ENCODE data around the gene SLAMF9. TPM values are rescaled to one million over a fixed set of nuclear protein-coding genes. Genes with fewer than 3 reads are reported as not detected.

Gene SLAMF9
- total RNA-seq, 1 experiment from 2014 or later = not detected

GRCh38 chr1:159920202-159920601 lies 33.8 kb downstream of the SLAMF9 start:
- Histone ChIP-seq H3K27ac (ENCODE audit: low read length) (peak overlapping the region; percentile 57; the same call in 1 of the 2 replicates), H3K36me3 (ENCODE audit: control insufficient read depth, insufficient read depth, low read length) (0 out of 2 replicates have a peak, but pooled peaks cover 5% of the 10 kb centered on the region)

GRCh38 chr1:159919236-159919865 lies 34.7 kb downstream of the SLAMF9 start:
- ATAC-seq = no peak
- BruUV-seq (replicated peaks) = no TSS peak
- Histone ChIP-seq H3K27me3 (ENCODE audit: control insufficient read depth, insufficient read depth, low read length) (no peaks in the 10 kb centered on the region), H3K27ac (ENCODE audit: low read length) (peak overlapping the region; percentile 57; the same call in 1 of the 2 replicates), H3K9me3 (ENCODE audit: control insufficient read depth, insufficient read depth, low read depth, low read length) (no peaks in the 10 kb centered on the region), H3K4me1 (ENCODE audit: control insufficient read depth, insufficient read depth, low read length) (peaks cover 86% of the 10 kb centered on the region), H3K36me3 (ENCODE audit: control insufficient read depth, insufficient read depth, low read length) (0 out of 2 replicates have a peak, but pooled peaks cover 5% of the 10 kb centered on the region), H3K4me3 (ENCODE audit: low read depth in 2 of 2, low read length in 2 of 2) (no peak overlapping the region)
- no peak for TF ChIP-seq POLR2AphosphoS5 (IDR thresholded peaks at IDR 0.05; ENCODE audit: low read depth, low read length)
- no peak for TF ChIP-seq CTCF (IDR thresholded peaks at IDR 0.05)
- TF ChIP-seq TCF7L2 (IDR thresholded peaks at IDR 0.05; ENCODE audit: low read depth, low read length) = no peak
- no peak for TF ChIP-seq SIN3A (IDR thresholded peaks at IDR 0.05; ENCODE audit: borderline replicate concordance, insufficient read depth, low read depth, low read length)
- no peak for TF ChIP-seq REST (IDR thresholded peaks at IDR 0.05; ENCODE audit: insufficient read depth in 1 of 2, low read depth in 2 of 2, low read length in 1 of 2)
- in situ Hi-C loops (cut with HindIII; ENCODE audit: low pct_unique_long_range_greater_than_20kb, low sequenced_read_pairs) = no loop called here
- intact Hi-C loops (cut with micrococcal nuclease; ENCODE audit: unreplicated experiment) = no loop called here
- no peak for DNase-seq (ENCODE audit: low read depth, low spot score)
- ChIA-PET CTCF (no interaction called here), POLR2A (no interaction called here)

More at GRCh38 chr1:159920202-159920601, 33.8 kb downstream of the SLAMF9 start:
- TF ChIP-seq TCF7L2 (IDR thresholded peaks at IDR 0.05; ENCODE audit: low read depth, low read length) (no peak), SIN3A (IDR thresholded peaks at IDR 0.05; ENCODE audit: borderline replicate concordance, insufficient read depth, low read depth, low read length) (no peak), POLR2AphosphoS5 (IDR thresholded peaks at IDR 0.05; ENCODE audit: low read depth, low read length) (no peak; the same call in 1 of the 2 replicates), CTCF (IDR thresholded peaks at IDR 0.05) (no peak), REST (IDR thresholded peaks at IDR 0.05; ENCODE audit: insufficient read depth in 1 of 2, low read depth in 2 of 2, low read length in 1 of 2) (no peak)
- CTCF ChIA-PET = no interaction called here
- intact Hi-C loops (cut with micrococcal nuclease; ENCODE audit: unreplicated experiment) = no loop called here
- Histone ChIP-seq H3K9me3 (ENCODE audit: control insufficient read depth, insufficient read depth, low read depth, low read length) (no peaks in the 10 kb centered on the region), H3K27me3 (ENCODE audit: control insufficient read depth, insufficient read depth, low read length) (no peaks in the 10 kb centered on the region), H3K4me1 (ENCODE audit: control insufficient read depth, insufficient read depth, low read length) (peaks cover 77% of the 10 kb centered on the region), H3K4me3 (ENCODE audit: low read depth in 2 of 2, low read length in 2 of 2) (no peak overlapping the region)
- in situ Hi-C loops (cut with HindIII; ENCODE audit: low pct_unique_long_range_greater_than_20kb, low sequenced_read_pairs) = no loop called here
- no TSS peak for BruUV-seq (replicated peaks)
- no peak for ATAC-seq
- no peak for DNase-seq (ENCODE audit: low read depth, low spot score)
- POLR2A ChIA-PET = no interaction called here
